MM.1S (cell line): ENCODE data around the gene RABGEF1.

Experiments
- DNase-seq: peaks from one replicate; pipeline ENCODE4 v3.0.0-alpha.2; 2015
- H2AFZ ChIP-seq: fragments of 300-600 bp; sonication (generic); 2 replicates; pipeline ENCODE4 v1.6.0; 2016; ENCODE audit warnings: antibody characterized with exemption, low read length
- H3F3A ChIP-seq: fragments of 300-600 bp; sonication (generic); 2 replicates; pipeline ENCODE4 v1.6.1; 2016; ENCODE audit warnings: mild to moderate bottlenecking, antibody characterized with exemption, low read length, moderate library complexity, mixed read lengths; ENCODE audit not compliant: insufficient read depth
- H3K27ac ChIP-seq: fragments of 300-600 bp; sonication (generic); 2 replicates; pipeline ENCODE4 v1.5.1; 2016; ENCODE audit warnings: mild to moderate bottlenecking, low read length
- H3K27me3 ChIP-seq: fragments of 300-600 bp; sonication (generic); replicated peaks from 2 replicates; pipeline ENCODE4 v1.6.0; 2016; ENCODE audit warnings: low read length; ENCODE audit not compliant: insufficient read depth
- H3K36me3 ChIP-seq: fragments of 300-600 bp; sonication (generic); replicated peaks from 2 replicates; pipeline ENCODE4 v1.6.1; 2016; ENCODE audit warnings: mild to moderate bottlenecking, low read length, mixed read lengths; ENCODE audit not compliant: insufficient read depth
- H3K4me1 ChIP-seq: fragments of 300-600 bp; sonication (generic); 2 replicates; pipeline ENCODE4 v1.6.1; 2016; ENCODE audit warnings: low read length, mixed read lengths
- H3K4me2 ChIP-seq: fragments of 300-600 bp; sonication (generic); 2 replicates; pipeline ENCODE4 v1.6.0; 2016; ENCODE audit warnings: low read depth, low read length
- H3K4me3 ChIP-seq: fragments of 300-600 bp; sonication (generic); 2 replicates; pipeline ENCODE4 v1.5.1; 2016; ENCODE audit warnings: low read length, mixed read lengths
- H3K79me2 ChIP-seq: fragments of 300-600 bp; sonication (generic); 2 replicates; pipeline ENCODE4 v1.6.1; 2016; ENCODE audit warnings: mixed run types, low read length, mixed read lengths
- H3K9ac ChIP-seq: fragments of 300-600 bp; sonication (generic); 2 replicates; pipeline ENCODE4 v1.6.1; 2016; ENCODE audit warnings: low read length, mixed read lengths
- H3K9me2 ChIP-seq: fragments of 300-600 bp; sonication (generic); replicated peaks from 2 replicates; pipeline ENCODE4 v1.6.1; 2016; ENCODE audit warnings: mild to moderate bottlenecking, low read length, mixed read lengths; ENCODE audit not compliant: insufficient read depth
- H3K9me3 ChIP-seq: fragments of 300-600 bp; sonication (generic); replicated peaks from 2 replicates; pipeline ENCODE4 v1.6.1; 2016; ENCODE audit warnings: mild to moderate bottlenecking, low read length, mixed read lengths; ENCODE audit not compliant: insufficient read depth
- H4K20me1 ChIP-seq: fragments of 300-600 bp; sonication (generic); 2 replicates; pipeline ENCODE4 v1.6.1; 2016; ENCODE audit warnings: mild to moderate bottlenecking, low read length, moderate library complexity, mixed read lengths; ENCODE audit not compliant: insufficient read depth
- CTCF ChIP-seq: fragments of 300-600 bp; sonication (generic); IDR thresholded peaks from 2 replicates; pipeline ENCODE4 v1.5.1; 2016; ENCODE audit warnings: antibody characterized with exemption, low read length, mixed read lengths
- EZH2 ChIP-seq: fragments of 300-600 bp; sonication (generic); optimal IDR thresholded peaks from 2 replicates; pipeline ENCODE3; 2017; ENCODE audit warnings: low read depth, mild to moderate bottlenecking, antibody characterized with exemption, low read length, mixed read lengths
- EZH2phosphoT487 ChIP-seq: fragments of 300-600 bp; sonication (generic); IDR thresholded peaks from 2 replicates; pipeline ENCODE4 v1.6.1; 2018; ENCODE audit warnings: antibody characterized with exemption, low read length

RABGEF1 gene

GRCh38 chr7:66847879-66848790 lies 107.6 kb downstream of the RABGEF1 start:
- Histone ChIP-seq H3K79me2 (peaks cover 8% of the 10 kb centered on the region; the same call in 1 of the 2 replicates), H3K4me2 (no peak overlapping the region), H2AFZ (no peak overlapping the region), H3F3A (0 out of 2 replicates have a peak, but pooled peaks cover 4% of the 10 kb centered on the region), H3K27me3 (no peaks in the 10 kb centered on the region), H3K9ac (no peak overlapping the region), H3K36me3 (no peaks in the 10 kb centered on the region), H3K4me3 (no peak overlapping the region), H4K20me1 (no peaks in the 10 kb centered on the region), H3K9me2 (no peaks in the 10 kb centered on the region), H3K9me3 (no peaks in the 10 kb centered on the region), H3K27ac (no peak overlapping the region), H3K4me1 (peaks cover 5% of the 10 kb centered on the region; the same call in 1 of the 2 replicates)
- TF ChIP-seq EZH2phosphoT487 (no peak), CTCF (no peak), EZH2 (no peak)
- DNase-seq, result no peak

DNA sequence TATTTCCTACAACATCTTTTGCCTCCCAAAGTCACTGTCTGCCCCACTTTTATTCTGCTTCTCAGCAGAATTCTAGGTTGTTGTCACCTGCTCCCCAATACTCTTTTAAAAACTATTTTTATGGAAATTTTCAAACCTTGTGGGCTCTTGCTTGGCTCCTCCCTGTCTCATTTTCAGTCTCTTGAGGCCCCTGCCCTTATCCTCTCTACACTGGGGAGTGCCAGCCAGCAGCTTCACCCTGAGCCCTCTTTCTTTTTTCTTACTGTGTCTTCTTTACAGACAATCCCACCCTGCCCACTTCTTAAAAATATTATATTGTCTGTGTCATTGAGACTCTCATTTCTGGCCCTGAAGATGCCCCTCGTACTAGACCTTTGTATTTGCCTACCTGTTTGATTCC lies 118.8 kb downstream of the RABGEF1 start:
- peaks cover 21% of the 10 kb centered on the region for H3K4me1 ChIP-seq
- no peaks in the 10 kb centered on the region for H3K9me2 ChIP-seq
- H3K9ac ChIP-seq, result peak overlapping the region; percentile 91
- DNase-seq, result peak; percentile 41
- peak overlapping the region; percentile 98 for H3K27ac ChIP-seq
- no peaks in the 10 kb centered on the region for H4K20me1 ChIP-seq
- no peaks in the 10 kb centered on the region for H3K79me2 ChIP-seq
- 0 out of 2 replicates have a peak, but pooled peaks cover 2% of the 10 kb centered on the region for H3K36me3 ChIP-seq
- H3K27me3 ChIP-seq, result no peaks in the 10 kb centered on the region
- peak overlapping the region; percentile 32 for H2AFZ ChIP-seq
- TF ChIP-seq EZH2, result no peak
- peaks cover 27% of the 10 kb centered on the region for H3F3A ChIP-seq
- peak overlapping the region; percentile 93 for H3K4me2 ChIP-seq
- H3K9me3 ChIP-seq, result no peaks in the 10 kb centered on the region
- peak overlapping the region; percentile 50 for H3K4me3 ChIP-seq

DNA sequence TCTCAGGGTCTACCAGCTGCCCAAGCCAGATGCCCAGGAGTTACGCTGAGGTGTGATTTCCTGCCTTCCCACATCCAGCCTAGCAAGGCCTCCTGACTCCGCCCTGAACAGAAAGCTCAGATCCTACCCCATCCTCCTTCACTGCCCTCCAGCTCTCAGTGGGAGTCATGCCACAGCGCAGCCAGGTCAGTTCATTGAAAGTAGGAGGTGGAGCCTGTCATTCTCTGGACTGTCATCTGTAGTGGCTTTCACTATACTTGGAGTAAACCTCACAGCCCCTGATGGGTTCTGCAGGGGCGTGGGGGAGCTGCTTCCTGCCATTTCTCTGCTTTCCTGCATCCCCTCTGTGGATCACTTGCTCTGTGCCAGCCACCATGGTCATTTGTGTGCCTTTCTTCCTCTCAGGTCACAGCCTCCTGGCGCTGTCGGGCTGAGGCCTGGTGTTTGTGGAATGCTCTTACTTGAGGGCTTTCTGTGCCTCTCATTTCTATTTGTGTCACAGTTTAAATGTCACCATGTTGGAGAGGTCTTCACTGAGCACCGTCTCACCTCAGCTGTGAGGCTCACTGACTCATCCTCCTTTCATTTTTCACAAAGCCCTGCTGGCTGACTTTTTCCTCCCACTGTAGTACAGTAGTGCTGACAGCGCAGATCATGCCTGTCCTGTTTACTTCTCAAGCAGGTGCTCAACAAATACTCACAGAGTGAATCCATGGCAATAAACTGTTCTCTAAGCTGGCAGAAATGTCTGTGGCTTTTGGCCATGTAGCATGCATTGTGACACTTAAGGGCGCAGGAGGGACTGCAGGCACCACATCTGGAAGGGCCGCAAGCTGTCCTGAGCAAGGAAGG lies 119.5 kb downstream of the RABGEF1 start:
- peak; percentile 92 for DNase-seq

More for the DNA sequence above, 119.5 kb downstream of the RABGEF1 start:
- peak overlapping the region; percentile 91 for H3K9ac ChIP-seq
- H3K4me1 ChIP-seq, result peaks cover 21% of the 10 kb centered on the region
- peak overlapping the region; percentile 43 for H2AFZ ChIP-seq
- H3K79me2 ChIP-seq, result no peaks in the 10 kb centered on the region
- no peaks in the 10 kb centered on the region for H3K9me2 ChIP-seq
- TF ChIP-seq EZH2phosphoT487 (no peak), CTCF (no peak), EZH2 (no peak)
- H3K4me3 ChIP-seq, result peak overlapping the region; percentile 50
- H4K20me1 ChIP-seq, result no peaks in the 10 kb centered on the region
- peak overlapping the region; percentile 98 for H3K27ac ChIP-seq
- 0 out of 2 replicates have a peak, but pooled peaks cover 2% of the 10 kb centered on the region for H3K36me3 ChIP-seq
- H3K27me3 ChIP-seq, result no peaks in the 10 kb centered on the region
- peaks cover 27% of the 10 kb centered on the region for H3F3A ChIP-seq
- no peaks in the 10 kb centered on the region for H3K9me3 ChIP-seq
- peak overlapping the region; percentile 93 for H3K4me2 ChIP-seq
